Heart left ventricle (tissue), 13 donors: Measurements from ENCODE around the gene LAPTM5.

Experiments
- POLR2A ChIP-seq, 2 donors: fragments of 450-650 bp; IDR thresholded peaks; one replicate each; pipeline ENCODE4 v1.6.1; 2017; ENCODE audit warnings: antibody characterized with exemption in 2 of 2, mild to moderate bottlenecking in 2 of 2, moderate library complexity in 2 of 2
- TF ChIP-seq, protein P1 (sequence below), 12 donors: fragments of 200-600 bp; sonication (generic) in 4 of 12; IDR thresholded peaks; one replicate each; pipeline versions ENCODE4 v1.5.0 to v1.8.0; 2018 to 2022; ENCODE audit warnings: antibody characterized with exemption in 12 of 12, mild to moderate bottlenecking in 5 of 12
- donor health status: ischemic (EF 13 %, LVEDD 7.1; RV severe dilation, severe dysfunction).
- donor health status: DM: no; HTN: yes; CAD: no.
- donor health status: DM: no; HTN: no; CAD: no.
- donor health status: ischemic (EF 25% LVEDD 6.9; RV normal size, moderate dysfunction).
- donor health status: ischemic (EF 25% LVEDD 5.7; RV mildly dilated, moderate dysfunction).
- donor health status: ischemic (EF 35%, LVEDD 5.7; RV mildly dilated, moderate dysfunction).
- donor health status: nonischemic (EF 11% LVEDD 7.7; RV severe dilation, severe dysfunction).
- donor health status: DM: yes; HTN: yes; CAD: no.
- donor health status: PGD.
- donor health status: ischemic (EF 29% LVEDD 5.4; RV normal size, mild dysfunction).
- donor health status: nonischemic (EF 23%, LVEDD 6.1; RV moderate dilation, normal function).

DNA sequence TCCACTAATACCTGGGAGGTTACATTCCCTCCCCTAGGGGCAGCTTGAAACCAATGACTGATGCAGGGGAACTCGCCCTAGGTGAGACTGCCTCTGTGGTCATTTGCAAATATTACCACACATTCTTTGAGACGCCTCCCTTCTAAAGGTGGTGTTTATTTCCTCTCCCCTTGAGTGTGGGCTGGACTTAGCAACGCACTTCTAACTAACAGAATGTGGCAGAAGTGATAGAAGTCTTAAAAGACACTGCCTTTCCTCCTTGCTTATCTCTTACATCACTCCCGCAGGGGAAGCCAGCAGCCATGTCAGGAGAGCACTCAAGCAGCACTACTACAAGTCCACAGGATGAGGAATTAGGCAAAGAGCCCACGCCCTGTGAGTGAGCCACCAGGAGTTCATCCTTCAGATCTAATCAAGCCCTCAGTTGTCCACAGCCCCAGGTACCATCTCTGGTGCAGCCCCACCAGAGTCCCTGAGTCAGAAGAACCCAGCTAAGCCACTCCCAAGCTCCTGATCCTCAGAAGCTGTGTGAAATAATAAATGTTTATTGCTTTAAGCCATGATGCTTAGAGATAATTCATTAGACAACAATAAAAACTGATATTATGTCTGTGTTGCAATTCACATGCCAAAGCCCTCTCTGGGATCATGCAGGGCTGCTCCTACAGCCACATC is 19.4 kb downstream of the LAPTM5 start:
- TF ChIP-seq, protein P1, sequence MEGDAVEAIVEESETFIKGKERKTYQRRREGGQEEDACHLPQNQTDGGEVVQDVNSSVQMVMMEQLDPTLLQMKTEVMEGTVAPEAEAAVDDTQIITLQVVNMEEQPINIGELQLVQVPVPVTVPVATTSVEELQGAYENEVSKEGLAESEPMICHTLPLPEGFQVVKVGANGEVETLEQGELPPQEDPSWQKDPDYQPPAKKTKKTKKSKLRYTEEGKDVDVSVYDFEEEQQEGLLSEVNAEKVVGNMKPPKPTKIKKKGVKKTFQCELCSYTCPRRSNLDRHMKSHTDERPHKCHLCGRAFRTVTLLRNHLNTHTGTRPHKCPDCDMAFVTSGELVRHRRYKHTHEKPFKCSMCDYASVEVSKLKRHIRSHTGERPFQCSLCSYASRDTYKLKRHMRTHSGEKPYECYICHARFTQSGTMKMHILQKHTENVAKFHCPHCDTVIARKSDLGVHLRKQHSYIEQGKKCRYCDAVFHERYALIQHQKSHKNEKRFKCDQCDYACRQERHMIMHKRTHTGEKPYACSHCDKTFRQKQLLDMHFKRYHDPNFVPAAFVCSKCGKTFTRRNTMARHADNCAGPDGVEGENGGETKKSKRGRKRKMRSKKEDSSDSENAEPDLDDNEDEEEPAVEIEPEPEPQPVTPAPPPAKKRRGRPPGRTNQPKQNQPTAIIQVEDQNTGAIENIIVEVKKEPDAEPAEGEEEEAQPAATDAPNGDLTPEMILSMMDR (IDR thresholded peaks at IDR 0.05), result no peak
- TF ChIP-seq POLR2A (IDR thresholded peaks at IDR 0.05), result no peak
